HuH-7 (cell line): ENCODE measurements around the gene NFIB.

ENCODE experiments used
- DNase-seq: peaks from one replicate; pipeline ENCODE4 v3.0.0; 2011; ENCODE audit warnings: low spot score

Gene NFIB

DNA sequence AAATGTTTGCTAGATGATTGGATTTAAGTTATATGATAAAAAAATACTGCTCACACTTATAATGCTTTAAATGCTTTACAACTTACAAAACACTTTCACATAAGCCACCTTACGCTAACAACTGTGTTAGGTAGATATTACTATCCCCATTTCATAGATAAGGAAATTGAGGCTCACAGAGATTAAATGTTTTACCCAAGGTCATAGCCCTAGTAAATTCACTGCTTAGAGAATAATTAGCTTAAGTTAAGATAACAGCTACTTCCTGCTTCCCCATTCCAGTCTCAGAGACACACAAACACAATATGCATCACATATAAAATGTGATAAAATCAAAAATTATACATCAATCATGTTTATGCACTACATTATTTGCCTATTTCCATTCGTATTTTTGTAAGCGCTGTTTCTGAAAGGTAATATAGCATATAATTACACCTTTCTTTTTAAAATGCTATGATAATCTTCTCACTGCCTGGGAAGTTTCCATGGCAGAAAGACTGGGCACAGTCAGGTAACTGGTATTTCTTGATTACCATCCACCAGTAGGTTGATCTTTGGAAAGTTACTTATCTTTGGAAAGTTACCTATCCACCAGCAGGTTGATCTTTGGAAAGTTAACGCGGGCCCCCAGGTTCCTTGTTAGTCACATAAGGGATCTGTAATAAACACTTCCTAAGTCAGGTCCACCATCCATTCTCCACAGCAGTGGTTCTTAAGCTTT is 101.1 kb downstream of the NFIB start:
- DNase-seq, result no peak

- DNase-seq, result no peak
Measured at GRCh38 chr9:14212077-14212476, 101.9 kb downstream of the NFIB start.

GRCh38 chr9:14211564-14211963 is 102.4 kb downstream of the NFIB start:
- no peak for DNase-seq

DNA sequence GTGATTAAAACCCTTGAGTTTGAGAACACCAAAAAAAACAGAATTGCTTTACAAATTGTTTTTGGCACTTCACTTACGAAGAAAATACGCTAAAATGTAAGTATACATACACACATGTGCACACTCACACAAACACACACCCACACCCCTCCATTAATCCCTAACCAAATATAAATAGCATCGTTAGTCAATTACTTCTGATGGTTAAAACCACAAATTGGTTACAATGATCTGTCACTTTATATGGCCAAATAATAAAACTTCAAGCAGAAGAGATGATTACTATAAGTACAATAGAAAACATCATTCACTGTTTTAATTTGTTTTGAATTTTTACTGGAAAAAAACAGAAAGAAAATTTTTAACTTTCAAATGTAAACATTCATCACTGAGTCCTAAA is 103.5 kb downstream of the NFIB start:
- no peak for DNase-seq

GRCh38 chr9:14209399-14210345 is 104.3 kb downstream of the NFIB start:
- DNase-seq, result no peak

DNA sequence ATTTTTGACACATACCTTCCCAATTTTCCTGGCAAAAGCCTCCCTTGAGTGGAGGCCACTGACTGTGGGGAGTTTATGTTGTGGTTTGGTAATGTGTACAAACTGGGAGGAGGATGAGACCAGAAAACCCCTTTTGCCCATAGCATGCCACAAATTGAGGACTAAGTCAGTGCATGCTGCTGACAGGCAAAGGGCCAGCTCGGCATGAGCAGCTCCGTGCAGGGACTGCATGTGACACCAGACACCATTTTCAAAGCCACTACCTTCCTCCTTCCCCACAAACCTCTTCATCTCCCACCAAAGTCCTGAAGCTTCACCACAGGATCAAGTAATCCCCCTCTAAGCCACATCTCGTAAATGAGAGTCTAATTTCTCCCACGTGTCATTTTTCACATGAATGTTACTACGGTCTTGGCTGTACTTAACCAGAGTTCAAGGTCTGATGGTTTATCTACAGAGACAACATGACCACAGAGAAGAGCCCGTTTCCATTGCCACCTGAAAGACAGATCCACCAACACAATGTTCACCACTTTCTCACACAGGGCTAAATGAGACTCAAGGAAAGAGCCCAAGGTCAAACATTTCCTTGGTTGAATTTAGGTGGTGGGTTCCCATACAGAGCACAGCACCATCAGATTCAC is 106.5 kb downstream of the NFIB start:
- no peak for DNase-seq

GRCh38 chr9:14205463-14205862 is 108.5 kb downstream of the NFIB start:
- DNase-seq, result no peak

DNA sequence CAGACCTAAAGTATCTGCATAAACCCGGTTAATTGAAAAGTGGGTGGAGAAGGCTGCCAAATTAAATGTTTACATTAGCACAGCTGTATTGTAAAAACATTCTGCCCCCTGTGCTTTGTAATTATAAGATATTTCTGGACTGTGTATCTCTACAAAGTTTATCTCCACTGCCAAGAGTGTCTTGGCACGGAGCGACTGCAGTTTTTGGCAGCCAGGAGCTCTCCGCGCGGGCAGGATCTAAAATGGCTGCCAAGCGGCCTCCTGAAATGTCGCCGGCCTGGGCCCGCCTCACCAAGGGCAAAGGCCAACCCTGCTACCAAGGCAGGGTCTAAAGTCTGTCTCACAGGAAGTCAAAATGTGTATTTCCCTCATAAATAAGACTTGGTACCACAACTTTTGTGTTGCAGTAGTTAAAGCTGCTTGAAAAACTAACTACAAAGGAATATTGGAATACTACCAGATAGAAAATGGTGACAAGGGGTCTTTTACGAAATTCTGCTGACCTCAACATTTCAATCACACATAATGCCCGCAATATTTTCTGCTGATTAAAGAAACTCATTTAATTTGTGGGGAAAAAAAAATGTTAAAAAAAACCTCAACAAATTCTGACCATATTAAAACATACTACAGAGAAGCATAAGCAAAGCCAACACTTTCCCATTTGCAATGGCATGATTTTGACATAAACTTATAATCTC is 110.4 kb downstream of the NFIB start:
- no peak for DNase-seq

DNA sequence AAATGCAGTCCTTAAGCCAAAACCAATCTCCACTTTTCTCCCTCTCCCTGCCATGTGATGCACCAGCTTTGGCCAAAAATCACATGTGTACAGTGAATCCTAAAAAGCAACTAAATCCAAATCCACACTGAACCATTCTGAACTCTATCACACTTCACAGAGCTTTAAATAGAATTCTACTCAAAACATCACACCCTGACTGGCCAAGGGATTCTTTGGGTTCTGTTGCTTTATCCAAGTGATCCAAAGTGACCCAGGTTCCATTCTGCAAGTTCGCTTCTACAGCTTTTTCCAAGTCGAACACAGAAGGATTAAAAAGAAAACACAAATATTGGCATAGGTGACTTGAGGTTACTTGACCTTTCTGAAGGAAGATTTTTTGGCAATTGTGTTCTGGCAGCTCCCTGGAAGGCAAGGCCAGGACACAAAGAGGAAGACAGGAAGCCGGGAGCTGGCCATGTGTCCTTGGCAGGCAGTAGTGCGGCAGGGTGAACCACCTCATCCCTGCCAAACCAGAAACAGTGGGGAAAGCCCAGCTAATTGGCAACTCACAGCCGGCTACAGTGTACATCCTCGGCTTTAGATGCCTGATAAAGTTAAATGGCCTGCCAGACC is 115.0 kb downstream of the NFIB start:
- no peak for DNase-seq

DNA sequence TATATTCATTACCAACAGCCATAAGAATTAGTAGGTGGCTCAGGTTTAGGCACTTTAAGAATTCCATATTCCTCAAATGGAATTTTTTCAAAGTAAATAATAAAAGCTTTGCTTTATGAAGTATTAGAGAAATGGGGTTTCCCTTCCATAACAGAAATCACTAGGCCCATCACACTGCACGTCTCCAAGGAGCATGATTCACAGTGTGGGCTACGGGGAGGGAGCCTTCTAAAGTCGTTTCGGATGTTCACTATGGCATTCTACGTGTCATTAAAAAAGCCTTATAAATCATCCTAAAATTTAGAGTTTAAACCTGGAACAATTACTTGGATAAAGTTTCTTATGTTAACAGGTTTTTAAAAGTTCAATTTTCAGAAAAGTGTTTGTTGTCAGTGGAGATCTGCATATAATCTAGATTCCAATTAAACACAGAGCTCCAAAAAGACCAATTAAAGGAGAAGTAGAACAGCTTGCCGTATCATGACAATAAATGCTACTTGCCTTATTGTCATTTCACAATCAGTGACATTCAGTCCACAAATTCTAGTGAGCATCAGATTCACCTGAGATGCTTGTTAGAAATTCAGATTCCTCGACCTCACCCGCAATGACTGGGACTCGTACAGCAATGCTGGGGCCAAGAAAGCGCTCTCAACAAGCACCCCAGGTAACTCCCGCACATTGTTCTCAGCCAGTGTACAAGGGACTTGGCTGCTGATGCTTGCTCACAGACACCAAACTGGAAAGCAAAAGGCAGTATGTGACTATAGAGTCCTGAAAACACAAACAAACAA is 115.7 kb downstream of the NFIB start:
- DNase-seq, result no peak

DNA sequence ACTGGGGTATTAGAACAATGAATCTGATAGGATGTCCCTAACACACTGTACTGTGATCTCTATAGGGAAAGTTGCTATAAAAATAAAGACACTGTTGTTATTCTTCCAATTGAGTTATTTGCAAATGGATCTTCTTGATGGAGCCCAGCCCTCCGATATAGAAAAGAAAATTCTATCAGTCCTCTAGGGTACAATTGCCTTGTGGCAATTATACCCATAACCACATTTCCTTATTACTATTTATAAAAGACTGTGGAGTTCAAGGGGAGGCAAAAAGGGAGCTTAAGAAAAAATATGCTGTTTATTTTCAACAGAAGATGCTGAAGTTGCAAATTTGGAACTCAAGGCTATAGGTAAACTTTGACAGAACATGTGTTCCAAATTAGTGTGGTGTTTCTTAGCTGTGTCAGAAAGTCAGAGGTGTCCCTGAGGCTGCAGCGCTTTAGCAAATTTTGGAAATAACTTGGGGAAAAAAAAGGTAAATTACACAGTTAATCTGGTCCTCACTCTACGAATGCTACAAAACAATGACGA is 116.5 kb downstream of the NFIB start:
- no peak for DNase-seq

- no peak for DNase-seq
Measured at GRCh38 chr9:14193328-14193990, 120.5 kb downstream of the NFIB start.

GRCh38 chr9:14192556-14192955 is 121.4 kb downstream of the NFIB start:
- no peak for DNase-seq

DNA sequence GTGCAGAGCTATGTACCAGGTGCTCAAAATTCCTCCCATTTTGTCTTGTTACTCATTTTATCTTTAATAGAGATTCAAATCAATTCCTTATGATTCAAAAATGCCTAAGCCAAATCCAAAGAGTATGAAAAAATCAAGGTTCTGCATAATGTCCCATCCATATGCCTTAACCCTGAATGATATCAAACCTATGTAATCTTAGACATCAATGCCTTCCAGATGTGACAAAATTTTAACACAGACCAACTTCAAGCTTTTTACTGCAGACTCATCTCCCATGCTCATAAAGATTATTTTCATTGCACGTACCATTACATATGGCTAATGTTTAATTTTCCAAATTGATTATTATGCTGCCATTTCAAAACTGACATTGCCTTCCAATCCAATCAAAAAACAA is 122.4 kb downstream of the NFIB start:
- DNase-seq, result no peak

DNA sequence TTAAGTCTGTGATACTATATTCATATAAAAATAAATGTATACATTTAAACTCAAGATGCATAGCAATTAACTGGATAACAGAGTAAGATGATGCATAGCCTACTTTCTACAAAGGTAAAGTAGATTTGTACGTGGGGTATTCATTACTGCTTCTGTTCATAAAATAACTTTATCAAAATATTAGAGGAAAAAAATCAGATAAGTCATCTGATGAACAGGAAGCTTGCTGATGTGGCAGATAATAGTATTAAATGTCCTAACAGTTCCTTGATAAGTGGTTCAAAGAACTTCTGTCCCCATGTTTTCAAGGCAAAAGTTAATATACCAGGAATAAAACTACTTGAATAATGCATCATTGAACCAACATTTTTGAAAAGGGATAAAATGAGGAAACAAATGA is 123.7 kb downstream of the NFIB start:
- DNase-seq, result no peak

DNA sequence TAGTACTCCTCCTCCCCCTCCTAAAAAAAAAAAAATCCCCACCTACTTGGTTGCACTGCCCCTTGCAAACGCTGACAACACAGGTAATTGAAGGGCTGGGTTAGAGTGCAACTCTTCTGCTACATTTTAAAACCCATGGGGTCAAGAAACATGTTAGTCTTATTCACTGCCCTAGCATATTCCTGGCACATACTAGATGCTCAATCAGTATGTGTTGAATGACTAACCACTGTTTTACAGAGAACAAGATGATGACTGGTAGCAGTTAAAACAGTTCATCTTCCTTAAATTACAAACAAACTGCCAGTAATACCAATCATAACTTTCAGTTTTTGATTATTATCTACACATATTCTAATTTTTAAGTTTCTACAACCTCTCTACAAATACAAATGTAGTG is 124.4 kb downstream of the NFIB start:
- DNase-seq, result no peak

GRCh38 chr9:14189146-14189545 is 124.8 kb downstream of the NFIB start:
- no peak for DNase-seq

DNA sequence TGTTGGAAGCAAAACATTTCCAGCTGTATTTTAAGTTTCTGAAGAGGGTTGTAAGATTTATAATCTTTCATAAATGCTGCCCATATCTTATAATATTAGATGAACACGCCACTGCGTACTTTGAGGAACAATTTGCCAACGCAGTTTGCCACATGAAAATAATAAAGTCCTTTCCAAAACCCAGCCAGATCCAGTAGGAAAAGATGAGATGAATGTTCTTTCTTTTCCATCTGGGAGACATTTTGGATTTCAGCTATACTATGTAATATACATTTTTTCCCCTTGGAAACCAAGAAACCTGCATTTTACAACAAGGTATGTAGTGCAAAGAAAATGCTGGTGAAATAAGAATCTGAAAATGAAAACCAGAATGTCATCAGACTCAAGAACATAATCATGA is 125.4 kb downstream of the NFIB start:
- DNase-seq, result no peak

- no peak for DNase-seq
Measured at GRCh38 chr9:14188011-14188410, 125.9 kb downstream of the NFIB start.

DNA sequence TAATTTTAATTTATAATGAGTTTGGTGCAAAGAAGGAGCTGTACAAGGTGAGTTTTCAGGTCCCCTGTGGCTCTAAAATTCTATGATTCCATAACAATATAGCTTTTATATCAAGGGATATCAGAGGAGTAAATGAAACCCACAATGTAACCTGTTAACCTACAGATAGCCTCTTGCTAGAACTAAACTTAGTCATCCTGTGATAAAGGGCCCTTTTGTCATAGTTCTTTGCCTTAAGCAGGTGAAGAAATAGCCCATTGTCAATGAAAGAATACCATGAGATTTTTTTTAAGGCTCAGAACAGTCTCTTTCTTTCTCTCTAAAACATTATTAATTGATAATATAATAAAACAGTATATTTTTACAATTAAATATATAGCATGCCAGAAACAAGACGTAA is 127.8 kb downstream of the NFIB start:
- no peak for DNase-seq
